Transverse colon (tissue), 1 donor: ENCODE measurements around the gene MLF2.

ENCODE experiments used
- EP300 ChIP-seq: sonication (generic); formaldehyde crosslinking; IDR thresholded peaks from one replicate; pipeline ENCODE4 v1.6.1; 2017; ENCODE audit warnings: antibody characterized with exemption, low read depth
- POLR2A ChIP-seq: fragments of 450-650 bp; IDR thresholded peaks from one replicate; pipeline ENCODE4 v1.6.1; 2016; ENCODE audit warnings: antibody characterized with exemption, mild to moderate bottlenecking, moderate library complexity

DNA sequence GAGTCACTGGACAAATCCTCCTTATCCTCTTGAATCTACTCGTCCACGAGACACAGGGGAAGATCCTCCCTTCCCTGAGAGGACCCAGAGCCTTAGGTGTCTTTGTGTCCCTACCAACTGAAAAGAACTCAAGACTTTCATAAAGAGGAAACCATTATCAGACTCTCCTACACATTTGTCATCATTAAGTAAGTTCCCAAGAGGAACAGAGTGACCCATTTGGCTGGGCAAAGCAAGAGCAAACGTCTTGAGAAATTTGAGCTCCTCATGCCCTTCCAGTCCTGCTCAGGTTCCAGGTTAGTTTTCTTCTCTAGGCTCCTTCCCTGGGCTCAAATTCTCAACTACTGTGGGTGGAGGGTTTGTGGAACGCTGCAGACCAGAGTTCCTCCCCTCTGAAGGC, 5.7 kb downstream of the MLF2 start:
- TF ChIP-seq EP300 (no peak), POLR2A (no peak)
